H1 (cell line): ENCODE results near the gene DNAJA3. TPM values are rescaled to one million over a fixed set of nuclear protein-coding genes. Genes with fewer than 3 reads are reported as not detected.

Source experiments
- CTCF ChIA-PET: fragments of 300-600 bp; sonication (Branson Sonifier 250); formaldehyde crosslinking; loops from one replicate; lab custom pipeline; 2021; ENCODE audit not compliant: partially characterized antibody; lab: Charles Lee
- POLR2A ChIA-PET: fragments of 300-600 bp; sonication (Branson Sonifier 250); formaldehyde crosslinking; loops from one replicate; lab custom pipeline; 2021; ENCODE audit warnings: inconsistent platforms; ENCODE audit not compliant: partially characterized antibody; lab: Charles Lee
- DNase-seq, 2 experiments: peaks; one replicate each; pipeline versions ENCODE4 v3.0.0 to v3.0.0-alpha.2; 2010 to 2022; ENCODE audit warnings: low spot score in 2 of 2, low read depth in 1 of 2, mixed read lengths in 1 of 2
- FAIRE-seq: peaks from 2 replicates; lab custom pipeline; 2011; peaks lifted over from hg19 to GRCh38; lab: Jason Lieb, UNC
- H2AFZ ChIP-seq: 2 replicates; pipeline ENCODE4 v1.8.1; 2012; ENCODE audit warnings: low read length, inconsistent platforms
- H2AK5ac ChIP-seq: 2 replicates; pipeline ENCODE4 v1.6.1; 2013; ENCODE audit warnings: low read depth, low read length
- H2BK120ac ChIP-seq: replicated peaks from 2 replicates; pipeline ENCODE3; 2013; ENCODE audit warnings: low read depth, low read length, inconsistent platforms
- H2BK12ac ChIP-seq: 2 replicates; pipeline ENCODE4 v1.6.1; 2013; ENCODE audit warnings: low read depth, low read length
- H2BK15ac ChIP-seq: 2 replicates; pipeline ENCODE4 v1.6.1; 2013; ENCODE audit warnings: low read length
- H2BK20ac ChIP-seq: 2 replicates; pipeline ENCODE4 v1.6.1; 2013; ENCODE audit warnings: low read length
- H2BK5ac ChIP-seq: 2 replicates; pipeline ENCODE4 v1.6.1; 2013; ENCODE audit warnings: low read depth, low read length
- H3K14ac ChIP-seq: 2 replicates; pipeline ENCODE4 v1.6.1; 2013; ENCODE audit warnings: inconsistent platforms; ENCODE audit not compliant: insufficient read length
- H3K18ac ChIP-seq: 2 replicates; pipeline ENCODE4 v1.6.1; 2013; ENCODE audit warnings: low read length; ENCODE audit errors: extremely low read depth
- H3K23ac ChIP-seq: 2 replicates; pipeline ENCODE4 v1.6.1; 2013; ENCODE audit warnings: inconsistent platforms; ENCODE audit not compliant: insufficient read length
- H3K23me2 ChIP-seq: 2 replicates; pipeline ENCODE4 v1.6.1; 2013; ENCODE audit warnings: low read depth, low read length
- H3K27ac ChIP-seq: 2 replicates; pipeline ENCODE4 v1.6.1; 2011; ENCODE audit warnings: low read depth, low read length, inconsistent platforms
- H3K27me3 ChIP-seq, 4 experiments: replicated peaks in 1 of 4; 1 replicate in 1 of 4; 2 replicates in 3 of 4; pipeline versions ENCODE4 v1.6.1 to v1.8.1; 2011 to 2013; ENCODE audit warnings: low read length in 3 of 4, mild to moderate bottlenecking in 3 of 4, inconsistent platforms in 2 of 4, mixed read lengths in 2 of 4, moderate library complexity in 1 of 4; ENCODE audit not compliant: control insufficient read depth in 3 of 4, insufficient read depth in 3 of 4; ENCODE audit errors: extremely low read depth in 1 of 4
- H3K36me3 ChIP-seq, 4 experiments: 2 replicates each; pipeline versions ENCODE4 v1.6.1 to v1.8.1; 2011 to 2013; ENCODE audit warnings: mild to moderate bottlenecking in 4 of 4, low read length in 3 of 4, moderate library complexity in 2 of 4, control low read depth in 1 of 4, inconsistent platforms in 1 of 4; ENCODE audit not compliant: insufficient read depth in 4 of 4, control insufficient read depth in 2 of 4
- H3K4ac ChIP-seq: replicated peaks from 2 replicates; pipeline ENCODE3; 2013; ENCODE audit warnings: low read length, low read depth, mixed read lengths, inconsistent platforms; ENCODE audit not compliant: insufficient read length
- H3K4me1 ChIP-seq, 4 experiments: replicated peaks in 1 of 4; 1 replicate in 1 of 4; 2 replicates in 3 of 4; pipeline versions ENCODE4 v1.6.1 to v1.8.1; 2011 to 2013; ENCODE audit warnings: low read length in 3 of 4, inconsistent platforms in 2 of 4, mixed read lengths in 1 of 4; ENCODE audit not compliant: insufficient read depth in 4 of 4, control insufficient read depth in 3 of 4
- H3K4me2 ChIP-seq, 2 experiments: 2 replicates each; pipeline versions ENCODE4 v1.6.1 to v1.8.1; 2011 to 2013; ENCODE audit warnings: low read depth in 2 of 2, low read length in 2 of 2, control low read depth in 1 of 2, inconsistent platforms in 1 of 2, mild to moderate bottlenecking in 1 of 2; ENCODE audit not compliant: insufficient read depth in 1 of 2
- H3K4me3 ChIP-seq, 4 experiments: fragments of 200-600, 300-600 bp in 1 of 4; sonication (generic), shearing (Covaris generic), sonication (Bioruptor Twin) in 1 of 4; 2 replicates each; pipeline versions ENCODE4 v1.5.1 to v1.8.1; 2011 to 2016; ENCODE audit warnings: low read length in 4 of 4, low read depth in 3 of 4, control low read depth in 2 of 4, inconsistent platforms in 2 of 4, mild to moderate bottlenecking in 2 of 4, mixed read lengths in 1 of 4, moderate library complexity in 1 of 4; ENCODE audit not compliant: insufficient read depth in 2 of 4; ENCODE audit errors: extremely low read depth in 1 of 4
- H3K56ac ChIP-seq: replicated peaks from 2 replicates; pipeline ENCODE3; 2013; ENCODE audit warnings: low read depth, mild to moderate bottlenecking, mixed read lengths, low read length, inconsistent platforms; ENCODE audit not compliant: insufficient read length
- H3K79me1 ChIP-seq: 2 replicates; pipeline ENCODE4 v1.6.1; 2013; ENCODE audit warnings: low read depth, low read length, control low read depth
- H3K79me2 ChIP-seq, 2 experiments: 2 replicates each; pipeline versions ENCODE4 v1.6.1 to v1.8.1; 2012 to 2013; ENCODE audit warnings: low read length in 2 of 2, mild to moderate bottlenecking in 2 of 2, inconsistent platforms in 1 of 2; ENCODE audit not compliant: insufficient read depth in 2 of 2, control insufficient read depth in 1 of 2
- H3K9ac ChIP-seq, 4 experiments: replicated peaks in 1 of 4; 1 replicate in 1 of 4; 2 replicates in 3 of 4; pipeline versions ENCODE4 v1.6.1 to v1.8.1; 2011 to 2013; ENCODE audit warnings: low read depth in 3 of 4, low read length in 3 of 4, control low read depth in 2 of 4, mild to moderate bottlenecking in 2 of 4, moderate library complexity in 2 of 4, inconsistent platforms in 1 of 4; ENCODE audit errors: extremely low read depth in 1 of 4
- H3K9me3 ChIP-seq, 2 experiments: 2 replicates each; pipeline versions ENCODE4 v1.6.1 to v1.8.1; 2012 to 2013; ENCODE audit warnings: mild to moderate bottlenecking in 2 of 2, moderate library complexity in 2 of 2, control low read depth in 1 of 2, inconsistent platforms in 1 of 2, low read depth in 1 of 2, low read length in 1 of 2, mixed read lengths in 1 of 2; ENCODE audit not compliant: insufficient read depth in 2 of 2
- H4K20me1 ChIP-seq, 2 experiments: replicated peaks in 1 of 2; 2 replicates each; pipeline versions ENCODE3 to v1.8.1; 2011 to 2013; ENCODE audit warnings: inconsistent platforms in 2 of 2, low read length in 2 of 2, mild to moderate bottlenecking in 1 of 2; ENCODE audit not compliant: insufficient read depth in 2 of 2, control insufficient read depth in 1 of 2
- H4K5ac ChIP-seq: 2 replicates; pipeline ENCODE4 v1.6.1; 2013; ENCODE audit warnings: low read length, low read depth, mixed read lengths, inconsistent platforms; ENCODE audit not compliant: insufficient read length
- H4K8ac ChIP-seq: 2 replicates; pipeline ENCODE4 v1.8.0; 2013; ENCODE audit warnings: mild to moderate bottlenecking, moderate library complexity, low read length, inconsistent platforms; ENCODE audit not compliant: insufficient read depth; ENCODE audit errors: extremely low read depth
- H4K91ac ChIP-seq: replicated peaks from 2 replicates; pipeline ENCODE3; 2013; ENCODE audit warnings: low read length, mixed read lengths, inconsistent platforms; ENCODE audit not compliant: insufficient read length
- BRCA1 ChIP-seq: IDR thresholded peaks from 2 replicates; pipeline ENCODE4 v1.6.1; 2012; ENCODE audit warnings: low read depth, low read length, improper control_type of control experiment
- CBX8 ChIP-seq: fragments of 300-800, 300-1000 bp; sonication (generic); IDR thresholded peaks from 2 replicates; pipeline ENCODE4 v1.7.1; 2016; ENCODE audit warnings: low read depth, low read length, borderline replicate concordance
- FOSL1 ChIP-seq: IDR thresholded peaks from 2 replicates; pipeline ENCODE4 v1.6.1; 2011; ENCODE audit warnings: mild to moderate bottlenecking, low read depth, low read length, moderate library complexity; ENCODE audit not compliant: insufficient read depth
- GTF2F1 ChIP-seq: IDR thresholded peaks from 2 replicates; pipeline ENCODE4 v1.6.1; 2012; ENCODE audit warnings: low read depth, low read length, improper control_type of control experiment, borderline replicate concordance
- HDAC2 ChIP-seq, 2 experiments: fragments of 300-600 bp in 1 of 2; sonication (generic) in 1 of 2; IDR thresholded peaks; 2 replicates each; pipeline ENCODE4 v1.6.1; 2011 to 2012; ENCODE audit warnings: low read depth in 2 of 2, low read length in 2 of 2, mild to moderate bottlenecking in 2 of 2, moderate library complexity in 2 of 2, borderline replicate concordance in 1 of 2, inconsistent platforms in 1 of 2
- JUN ChIP-seq: IDR thresholded peaks from 2 replicates; pipeline ENCODE4 v1.6.1; 2011; ENCODE audit warnings: low read depth, mild to moderate bottlenecking, improper control_type of control experiment, low read length
- JUND ChIP-seq: IDR thresholded peaks from 2 replicates; pipeline ENCODE4 v1.6.1; 2011; ENCODE audit warnings: mild to moderate bottlenecking, improper control_type of control experiment, low read length
- RBBP5 ChIP-seq: IDR thresholded peaks from 2 replicates; pipeline ENCODE4 v1.7.1; 2012; ENCODE audit warnings: low read depth, mild to moderate bottlenecking, inconsistent platforms, low read length, moderate library complexity, borderline replicate concordance
- SP1 ChIP-seq: IDR thresholded peaks from 2 replicates; pipeline ENCODE4 v1.6.1; 2011; ENCODE audit warnings: low read depth, low read length
- SRF ChIP-seq: IDR thresholded peaks from 2 replicates; pipeline ENCODE4 v1.6.1; 2011; ENCODE audit warnings: mild to moderate bottlenecking, low read depth, low read length, moderate library complexity
- WGBS, 2 experiments: shearing (Covaris generic) in 1 of 2; methylation state at CpG; one replicate each; pipeline versions ENCODE4 v1.1.6 to v1.1.7; 2013 to 2015; ENCODE audit warnings: low lambda C conversion rate in 2 of 2, mixed read lengths in 2 of 2, inconsistent platforms in 1 of 2, low coverage in 1 of 2, missing lambda C conversion rate in 1 of 2; ENCODE audit not compliant: insufficient replicate concordance in 2 of 2, insufficient coverage in 1 of 2, insufficient read length in 1 of 2; ENCODE audit errors: extremely low coverage in 1 of 2, missing lambda C conversion rate in 1 of 2; 5-methylcytosine and 5-hydroxymethylcytosine counted together
- polyA plus RNA-seq, 7 experiments: library from polyadenylated mRNA; depleted of rRNA in 3 of 7; stranded (reverse) in 5 of 7; unstranded in 2 of 7; fragments of >200 nt in 5 of 7; fragments of 200-250 nt in 2 of 7; gene quantifications; 1 replicate in 5 of 7; 2 replicates in 1 of 7; 4 replicates in 1 of 7; pipeline versions ENCODE4 v1.2.1 to v1.2.3, GENCODE V29; 2011 to 2013; ENCODE audit warnings: missing spikeins in 2 of 7, mixed read lengths in 2 of 7
- total RNA-seq: library from RNA; stranded (reverse); fragmentation: NEBNext Ultra II Directional; extraction: Animal tissue kit (Norgen Biotek cat#: 25700); gene quantifications from 2 replicates; pipeline ENCODE4 v1.2.1, GENCODE V29; 2021
- TF ChIP-seq, protein P1 (sequence below): IDR thresholded peaks from 2 replicates; pipeline ENCODE4 v1.6.1; 2012; ENCODE audit warnings: low read length, inconsistent platforms

Gene DNAJA3
- total and polyA plus RNA-seq, 2 of the 8 experiments (the other 6 are each of a cell fraction or from before 2014, with no cell fraction given), result 37.3 to 59.1 TPM

DNA sequence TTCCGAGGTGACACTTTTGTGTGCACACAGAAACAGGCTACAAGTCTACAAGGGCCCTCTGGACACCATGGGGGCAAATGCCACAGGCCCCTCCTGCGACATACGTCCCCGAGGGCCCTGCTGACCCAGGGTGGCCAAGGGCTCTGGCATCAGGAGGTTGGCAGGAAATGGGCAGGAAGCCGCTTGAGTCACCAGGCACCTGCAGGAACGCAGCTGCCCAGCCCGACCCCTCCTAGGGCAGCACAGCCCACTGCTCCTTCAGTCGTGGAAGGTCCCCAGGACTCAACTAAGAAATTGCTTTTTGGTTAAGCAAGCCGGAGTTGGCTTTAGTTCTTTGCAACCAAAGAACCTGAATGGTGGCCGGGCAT, 17.4 kb upstream of the DNAJA3 start:
- no peaks in the 10 kb centered on the region for H3K9me3 ChIP-seq
- FAIRE-seq, result no peak
- H3K36me3 ChIP-seq, result no peaks in the 10 kb centered on the region; a peak in 1 of 8 replicates
- CTCF ChIA-PET, result interaction anchor here (1.1 to 17.2 kb wide), 5 partner anchors 24 to 147 kb away, joined by 4 to 659 read pairs (median 5); no protein-coding TSS in a partner anchor
- H2BK20ac ChIP-seq, result no peak overlapping the region
- no peak overlapping the region for H3K18ac ChIP-seq
- H3K23me2 ChIP-seq, result no peaks in the 10 kb centered on the region
- H4K91ac ChIP-seq, result no peak overlapping the region
- H4K8ac ChIP-seq, result no peak overlapping the region
- no peak overlapping the region for H3K4ac ChIP-seq
- no peak overlapping the region for H3K23ac ChIP-seq
- 97% methylated on average over 10 of the region's 10 CpGs; no CpG with 5 or more reads in 1 of the 2 experiments for WGBS, 2 experiments
- H2BK5ac ChIP-seq, result no peak overlapping the region
- no peak overlapping the region for H2AK5ac ChIP-seq
- H2BK120ac ChIP-seq, result no peak overlapping the region
- H3K14ac ChIP-seq, result no peak overlapping the region
- H3K9ac ChIP-seq, result no peak overlapping the region
- H4K5ac ChIP-seq, result no peak overlapping the region
- no peak overlapping the region for H3K4me3 ChIP-seq
- no peak overlapping the region for H3K56ac ChIP-seq
- H3K27me3 ChIP-seq, result no peaks in the 10 kb centered on the region
- H3K79me2 ChIP-seq, result no peaks in the 10 kb centered on the region
- H3K4me2 ChIP-seq, result no peak overlapping the region
- peaks cover 0 to 4% (median 0%) of the 10 kb centered on the region in 4 experiments; a peak in 3 of 7 replicates for H3K4me1 ChIP-seq
- H4K20me1 ChIP-seq, result peaks cover 0 to 11% of the 10 kb centered on the region in 2 experiments
- no peak overlapping the region for H2BK15ac ChIP-seq
- H2AFZ ChIP-seq, result no peak overlapping the region
- POLR2A ChIA-PET, result interaction anchor here (0.5 to 1.0 kb wide), 2 partner anchors 30 to 64 kb away, joined by 3 to 4 read pairs; no protein-coding TSS in a partner anchor
- 0 out of 2 replicates have a peak, but pooled peaks cover 3% of the 10 kb centered on the region for H3K79me1 ChIP-seq
- no peak for DNase-seq
- no peak overlapping the region for H3K27ac ChIP-seq
- H2BK12ac ChIP-seq, result no peak overlapping the region
- TF ChIP-seq RBBP5 (no peak), CBX8 (no peak), JUND (no peak), SRF (no peak), SP1 (no peak), FOSL1 (no peak), BRCA1 (no peak), HDAC2 (IDR thresholded peaks at IDR 0.05; ENCODE audit: borderline replicate concordance in 1 of 2, low read depth in 2 of 2, low read length in 2 of 2) (no peak), GTF2F1 (no peak), JUN (no peak)
- TF ChIP-seq, protein P1, sequence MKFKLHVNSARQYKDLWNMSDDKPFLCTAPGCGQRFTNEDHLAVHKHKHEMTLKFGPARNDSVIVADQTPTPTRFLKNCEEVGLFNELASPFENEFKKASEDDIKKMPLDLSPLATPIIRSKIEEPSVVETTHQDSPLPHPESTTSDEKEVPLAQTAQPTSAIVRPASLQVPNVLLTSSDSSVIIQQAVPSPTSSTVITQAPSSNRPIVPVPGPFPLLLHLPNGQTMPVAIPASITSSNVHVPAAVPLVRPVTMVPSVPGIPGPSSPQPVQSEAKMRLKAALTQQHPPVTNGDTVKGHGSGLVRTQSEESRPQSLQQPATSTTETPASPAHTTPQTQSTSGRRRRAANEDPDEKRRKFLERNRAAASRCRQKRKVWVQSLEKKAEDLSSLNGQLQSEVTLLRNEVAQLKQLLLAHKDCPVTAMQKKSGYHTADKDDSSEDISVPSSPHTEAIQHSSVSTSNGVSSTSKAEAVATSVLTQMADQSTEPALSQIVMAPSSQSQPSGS, result no peak
